ENCODE data around the gene ADK. TPM values are rescaled to one million over a fixed set of nuclear protein-coding genes. Genes with fewer than 3 reads are reported as not detected.
"Not testable (repeated sequence)": the region's sequence is repeated elsewhere in the genome, so short reads cannot be mapped to it uniquely, and the experiment has no call there.

ADK gene
- total RNA-seq, 1 experiment from 2014 or later, result 159 TPM

DNA sequence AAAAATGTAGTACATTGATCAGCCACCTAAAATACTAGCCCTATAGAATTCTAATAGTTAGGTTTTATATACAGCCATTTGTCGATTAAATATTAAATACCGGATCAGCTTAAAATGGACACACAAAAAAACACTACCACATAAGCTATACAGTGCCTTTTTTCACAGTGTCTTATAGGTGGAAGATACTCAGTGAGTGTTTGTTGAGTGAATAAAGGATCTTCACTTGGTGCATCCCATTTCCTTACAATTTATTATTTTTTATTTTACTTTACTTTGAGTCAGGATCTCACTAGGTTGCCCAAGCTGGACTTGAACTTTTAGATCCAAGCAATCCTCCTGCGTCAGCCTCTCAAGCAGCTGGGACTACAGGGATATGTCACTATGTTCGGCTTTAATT, 340.0 kb downstream of the ADK start:
- H3K27me3 ChIP-seq (ENCODE audit: insufficient read depth, low read depth), result no peaks in the 10 kb centered on the region
- H3K79me2 ChIP-seq (ENCODE audit: low read depth), result no peaks in the 10 kb centered on the region; the same call in 1 of the 2 replicates
- no peak for DNase-seq
- no peaks in the 10 kb centered on the region for H3K9me2 ChIP-seq (ENCODE audit: insufficient read depth)
- H3K4me3 ChIP-seq, result no peak overlapping the region
- no peaks in the 10 kb centered on the region; the same call in 1 of the 2 replicates for H3F3A ChIP-seq (ENCODE audit: insufficient read depth, low read depth)
- H4K20me1 ChIP-seq (ENCODE audit: insufficient read depth), result no peaks in the 10 kb centered on the region
- no peak overlapping the region for H3K4me2 ChIP-seq
- POLR2A ChIA-PET (ENCODE audit: unreplicated experiment), result no interaction called here
- no peak overlapping the region for H3K27ac ChIP-seq
- 0 out of 2 replicates have a peak, but pooled peaks cover 6% of the 10 kb centered on the region for H3K4me1 ChIP-seq (replicated peaks; ENCODE audit: insufficient read depth)
- TF ChIP-seq, protein P1, sequence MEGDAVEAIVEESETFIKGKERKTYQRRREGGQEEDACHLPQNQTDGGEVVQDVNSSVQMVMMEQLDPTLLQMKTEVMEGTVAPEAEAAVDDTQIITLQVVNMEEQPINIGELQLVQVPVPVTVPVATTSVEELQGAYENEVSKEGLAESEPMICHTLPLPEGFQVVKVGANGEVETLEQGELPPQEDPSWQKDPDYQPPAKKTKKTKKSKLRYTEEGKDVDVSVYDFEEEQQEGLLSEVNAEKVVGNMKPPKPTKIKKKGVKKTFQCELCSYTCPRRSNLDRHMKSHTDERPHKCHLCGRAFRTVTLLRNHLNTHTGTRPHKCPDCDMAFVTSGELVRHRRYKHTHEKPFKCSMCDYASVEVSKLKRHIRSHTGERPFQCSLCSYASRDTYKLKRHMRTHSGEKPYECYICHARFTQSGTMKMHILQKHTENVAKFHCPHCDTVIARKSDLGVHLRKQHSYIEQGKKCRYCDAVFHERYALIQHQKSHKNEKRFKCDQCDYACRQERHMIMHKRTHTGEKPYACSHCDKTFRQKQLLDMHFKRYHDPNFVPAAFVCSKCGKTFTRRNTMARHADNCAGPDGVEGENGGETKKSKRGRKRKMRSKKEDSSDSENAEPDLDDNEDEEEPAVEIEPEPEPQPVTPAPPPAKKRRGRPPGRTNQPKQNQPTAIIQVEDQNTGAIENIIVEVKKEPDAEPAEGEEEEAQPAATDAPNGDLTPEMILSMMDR (conservative IDR thresholded peaks at IDR 0.05), result no peak
- TF ChIP-seq EZH2 (IDR thresholded peaks at IDR 0.05; ENCODE audit: low read depth), result no peak
- CTCF ChIA-PET, result no interaction called here
- H2AFZ ChIP-seq, result no peak overlapping the region
- no TSS peak for BruUV-seq (replicated peaks)
- no peaks in the 10 kb centered on the region for H3K9me3 ChIP-seq (ENCODE audit: insufficient read depth, low read depth)
- H3K36me3 ChIP-seq (ENCODE audit: low read depth), result no peaks in the 10 kb centered on the region
- intact Hi-C loops (cut with micrococcal nuclease; ENCODE audit: unreplicated experiment), result no loop called here

DNA sequence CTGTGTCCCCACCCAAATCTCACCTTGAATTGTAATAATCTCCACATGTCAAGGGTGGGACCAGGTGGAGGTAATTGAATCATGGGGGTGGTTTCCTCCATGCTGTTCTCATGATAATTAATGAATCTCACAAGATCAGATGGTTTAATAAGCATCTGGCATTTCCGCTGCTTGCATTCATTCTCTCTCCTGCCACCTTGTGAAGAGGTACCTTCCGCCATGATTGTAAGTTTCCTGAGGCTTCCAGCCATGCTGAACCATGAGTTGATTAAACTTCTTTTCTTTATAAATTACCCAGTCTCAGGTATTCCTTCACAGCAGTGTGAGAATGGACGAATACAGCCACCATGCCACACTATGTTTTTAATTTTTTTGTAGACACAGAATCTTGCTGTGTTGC, 345.3 kb downstream of the ADK start:
- BruUV-seq (replicated peaks); H3K27me3 ChIP-seq (ENCODE audit: insufficient read depth, low read depth); H3K4me3 ChIP-seq; H3K9me2 ChIP-seq (ENCODE audit: insufficient read depth); H3K9me3 ChIP-seq (ENCODE audit: insufficient read depth, low read depth); H2AFZ ChIP-seq; H3K4me1 ChIP-seq (replicated peaks; ENCODE audit: insufficient read depth); H3F3A ChIP-seq (ENCODE audit: insufficient read depth, low read depth); DNase-seq; H3K27ac ChIP-seq; POLR2A ChIA-PET (ENCODE audit: unreplicated experiment); CTCF ChIA-PET; H3K36me3 ChIP-seq (ENCODE audit: low read depth); H4K20me1 ChIP-seq (ENCODE audit: insufficient read depth); intact Hi-C loops (cut with micrococcal nuclease; ENCODE audit: unreplicated experiment); H3K4me2 ChIP-seq; H3K79me2 ChIP-seq (ENCODE audit: low read depth): not testable (repeated sequence)

DNA sequence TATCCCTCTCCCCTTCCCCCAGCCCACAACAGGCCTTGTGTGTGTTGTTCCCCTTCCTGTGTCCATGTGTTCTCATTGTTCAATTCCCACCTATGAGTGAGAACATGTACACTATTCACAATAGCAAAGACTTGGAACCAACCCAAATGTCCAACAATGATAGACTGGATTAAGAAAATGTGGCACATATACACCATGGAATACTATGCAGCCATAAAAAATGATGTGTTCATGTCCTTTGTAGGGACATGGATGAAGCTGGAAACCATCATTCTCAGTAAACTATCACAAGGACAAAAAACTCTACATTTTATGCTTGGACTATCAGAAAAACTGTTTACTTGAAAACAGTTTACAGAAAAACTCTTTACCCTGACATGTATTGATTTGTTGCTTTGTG, 347.6 kb downstream of the ADK start:
- H3K4me3 ChIP-seq; H3K27ac ChIP-seq; H3K4me2 ChIP-seq; CTCF ChIA-PET; intact Hi-C loops (cut with micrococcal nuclease; ENCODE audit: unreplicated experiment); H3K9me2 ChIP-seq (ENCODE audit: insufficient read depth); H3K36me3 ChIP-seq (ENCODE audit: low read depth); POLR2A ChIA-PET (ENCODE audit: unreplicated experiment); H3K79me2 ChIP-seq (ENCODE audit: low read depth); H4K20me1 ChIP-seq (ENCODE audit: insufficient read depth); H3K27me3 ChIP-seq (ENCODE audit: insufficient read depth, low read depth); H2AFZ ChIP-seq; H3K9me3 ChIP-seq (ENCODE audit: insufficient read depth, low read depth); BruUV-seq (replicated peaks); DNase-seq: not testable (repeated sequence)
- Histone ChIP-seq H3F3A (ENCODE audit: insufficient read depth, low read depth) (peaks cover 12% of the 10 kb centered on the region), H3K4me1 (replicated peaks; ENCODE audit: insufficient read depth) (peaks cover 23% of the 10 kb centered on the region)

DNA sequence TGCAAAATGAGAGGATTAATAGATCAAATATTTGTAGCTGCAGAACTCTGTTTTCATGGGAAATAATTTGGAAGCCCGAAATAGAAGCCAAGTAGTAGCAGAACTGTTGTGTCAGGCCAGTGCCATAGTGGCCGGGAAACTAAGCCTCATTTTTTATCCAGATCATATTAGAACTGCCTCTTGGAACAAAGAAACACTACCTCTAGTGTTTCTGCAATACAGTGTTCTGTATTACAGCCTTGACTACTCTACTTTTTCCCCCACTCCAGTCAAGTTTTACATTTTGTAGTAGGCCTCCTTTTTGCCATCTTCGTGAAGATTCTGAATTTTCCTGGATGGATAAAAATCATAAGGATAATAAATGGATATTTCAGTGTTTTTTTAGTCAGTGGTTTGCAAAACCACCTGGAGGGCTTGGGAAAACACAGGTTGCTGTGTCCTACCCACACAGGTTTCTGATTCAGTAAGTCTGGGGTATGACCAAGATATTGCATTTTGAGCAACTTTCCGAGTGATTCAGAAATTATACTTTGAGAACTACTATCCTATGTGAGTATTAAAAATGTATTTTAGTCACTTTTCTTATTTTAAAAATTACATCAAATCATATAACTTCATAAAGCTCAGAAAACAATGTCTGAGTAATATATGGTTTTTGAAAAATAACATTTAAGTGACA, 349.1 kb downstream of the ADK start:
- Histone ChIP-seq H2AFZ (no peak overlapping the region), H3K9me2 (ENCODE audit: insufficient read depth) (no peaks in the 10 kb centered on the region), H3K4me2 (no peak overlapping the region), H3K27me3 (ENCODE audit: insufficient read depth, low read depth) (no peaks in the 10 kb centered on the region), H3K9me3 (ENCODE audit: insufficient read depth, low read depth) (no peaks in the 10 kb centered on the region), H4K20me1 (ENCODE audit: insufficient read depth) (no peaks in the 10 kb centered on the region), H3K27ac (no peak overlapping the region), H3F3A (ENCODE audit: insufficient read depth, low read depth) (peaks cover 19% of the 10 kb centered on the region), H3K4me1 (replicated peaks; ENCODE audit: insufficient read depth) (peaks cover 29% of the 10 kb centered on the region), H3K36me3 (ENCODE audit: low read depth) (no peaks in the 10 kb centered on the region), H3K79me2 (ENCODE audit: low read depth) (no peaks in the 10 kb centered on the region; the same call in 1 of the 2 replicates), H3K4me3 (no peak overlapping the region)
- BruUV-seq (replicated peaks), result no TSS peak
- no peak for DNase-seq
- ChIA-PET POLR2A (ENCODE audit: unreplicated experiment) (no interaction called here), CTCF (interaction anchor here (0.6 kb wide), 1 partner anchor 35 kb away, joined by 7 read pairs; no protein-coding TSS in a partner anchor)
- intact Hi-C loops (cut with micrococcal nuclease; ENCODE audit: unreplicated experiment), result no loop called here
- no peak for TF ChIP-seq EZH2 (IDR thresholded peaks at IDR 0.05; ENCODE audit: low read depth)
- TF ChIP-seq, protein P1 (conservative IDR thresholded peaks at IDR 0.05), result no peak
